Cardiac muscle cell (in vitro differentiated cells and primary cell): ENCODE results near the gene WDR76. TPM values are rescaled to one million over a fixed set of nuclear protein-coding genes. Genes with fewer than 3 reads are reported as not detected.
A peak's percentile ranks its signal among the peaks of the same experiment; 100 is the strongest.
"Not testable (repeated sequence)": the region's sequence is repeated elsewhere in the genome, so short reads cannot be mapped to it uniquely, and the experiment has no call there.

Experiments used
- DNase-seq, 2 donors: peaks; one replicate each; pipeline versions ENCODE4 v3.0.0 to v3.0.0-alpha.2; 2010 to 2017; ENCODE audit warnings: low read depth in 1 of 2, low spot score in 1 of 2
- H3K27ac ChIP-seq: fragments of 200-600 bp; sonication (generic); 2 replicates; pipeline ENCODE4 v1.5.1; 2016
- H3K27me3 ChIP-seq: fragments of 200-600 bp; sonication (generic); 2 replicates; pipeline ENCODE4 v1.6.0; 2016; ENCODE audit warnings: control low read depth
- H3K36me3 ChIP-seq: fragments of 200-600 bp; sonication (generic); 2 replicates; pipeline ENCODE4 v1.5.1; 2016; ENCODE audit warnings: control low read depth
- H3K4me1 ChIP-seq: fragments of 200-600 bp; sonication (generic); 2 replicates; pipeline ENCODE4 v1.8.1; 2017; ENCODE audit warnings: low read depth, mild to moderate bottlenecking, mixed run types
- H3K4me3 ChIP-seq: fragments of 200-600 bp; sonication (generic); 2 replicates; pipeline ENCODE4 v1.5.1; 2016; ENCODE audit warnings: mild to moderate bottlenecking
- H3K9me3 ChIP-seq: fragments of 200-600 bp; sonication (generic); 2 replicates; pipeline ENCODE4 v1.5.1; 2017; ENCODE audit warnings: low read depth, mild to moderate bottlenecking, control low read depth
- CTCF ChIP-seq: IDR thresholded peaks from 2 replicates; pipeline ENCODE4 v1.5.1; 2012; ENCODE audit warnings: low read depth, mild to moderate bottlenecking, low read length
- polyA plus RNA-seq: library from polyadenylated mRNA; unstranded; fragments of >200 nt; fragmentation: Nextera tagmentation; extraction: Ambion mirVana; gene quantifications from 2 replicates; pipeline ENCODE4 v1.2.1, GENCODE V29; 2016
- total RNA-seq: library from RNA; depleted of rRNA; stranded (reverse); fragments of >200 nt; gene quantifications from 2 replicates; pipeline ENCODE4 v1.2.3, GENCODE V29; 2016

Gene WDR76
- total and polyA plus RNA-seq, 2 experiments from 2014 or later = 4.0 to 8.2 TPM

DNA sequence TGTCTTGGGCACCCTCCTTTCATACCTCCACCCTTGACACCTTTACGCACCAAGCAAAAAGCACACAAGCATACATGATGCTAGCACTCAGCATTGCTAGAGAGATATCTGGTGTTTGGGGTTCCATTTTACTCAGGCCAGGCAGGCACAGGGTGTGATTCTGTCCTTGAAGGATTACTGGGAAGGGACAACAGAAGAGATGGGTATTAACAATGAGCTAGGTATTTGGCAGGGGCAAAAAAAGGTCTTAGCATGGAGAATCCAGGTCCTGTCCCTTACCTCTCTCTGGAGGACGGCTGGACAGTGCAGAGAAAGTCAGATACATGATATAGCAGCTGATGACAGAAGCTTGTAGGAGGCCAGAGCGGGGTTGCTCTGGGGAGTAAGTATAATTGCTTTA, 30.2 kb upstream of the WDR76 start:
- Histone ChIP-seq H3K4me3 (no peak overlapping the region), H3K9me3 (no peaks in the 10 kb centered on the region), H3K4me1 (peaks cover 27% of the 10 kb centered on the region), H3K27ac (peak overlapping the region; percentile 69), H3K27me3 (no peaks in the 10 kb centered on the region), H3K36me3 (peaks cover 11% of the 10 kb centered on the region)
- DNase-seq = no peak
- no peak for TF ChIP-seq CTCF

- no peak for DNase-seq
Measured at GRCh38 chr15:43799209-43799944, 27.4 kb upstream of the WDR76 start.

GRCh38 chr15:43799945-43800285, 26.9 kb upstream of the WDR76 start, which contains the start of gene SERINC4:
Gene SERINC4, minus strand, starts transcription at chr15:43800220. Its CDS starts 234 bp downstream, at chr15:43799986.
- TF ChIP-seq CTCF = no peak
- peak within 1 kb of the TSS; percentile 89 for H3K27ac ChIP-seq
- no peaks in the 10 kb centered on the region for H3K9me3 ChIP-seq
- no peaks in the 10 kb centered on the region for H3K27me3 ChIP-seq
- H3K4me1 ChIP-seq = peaks cover 9% of the 10 kb centered on the region
- peak within 1 kb of the TSS; percentile 73 for H3K4me3 ChIP-seq
- H3K36me3 ChIP-seq = peaks cover 23% of the 10 kb centered on the region
- DNase-seq = no peak

More at GRCh38 chr15:43799209-43799944, 27.4 kb upstream of the WDR76 start:
- H3K4me3 ChIP-seq = no peak overlapping the region
- peaks cover 21% of the 10 kb centered on the region for H3K36me3 ChIP-seq
- H3K27ac ChIP-seq = peak overlapping the region; percentile 89
- H3K9me3 ChIP-seq = no peaks in the 10 kb centered on the region
- H3K4me1 ChIP-seq = peaks cover 14% of the 10 kb centered on the region
- TF ChIP-seq CTCF = no peak
- H3K27me3 ChIP-seq = no peaks in the 10 kb centered on the region

GRCh38 chr15:43800286-43801141, 26.3 kb upstream of the WDR76 start, which contains the start of gene HYPK:
Gene HYPK, plus strand, starts transcription at chr15:43800599. Its CDS starts 24 bp downstream, at chr15:43800623.
- H3K4me3 ChIP-seq = peak within 1 kb of the TSS; percentile 73
- no peaks in the 10 kb centered on the region for H3K27me3 ChIP-seq
- H3K36me3 ChIP-seq = peaks cover 28% of the 10 kb centered on the region
- no peak for TF ChIP-seq CTCF
- peak; percentile 86 to 93 for DNase-seq
- H3K4me1 ChIP-seq = peaks cover 6% of the 10 kb centered on the region
- H3K27ac ChIP-seq = peak within 1 kb of the TSS; percentile 89
- H3K9me3 ChIP-seq = no peaks in the 10 kb centered on the region

- peaks cover 40% of the 10 kb centered on the region for H3K36me3 ChIP-seq
- H3K27ac ChIP-seq, H3K4me1 ChIP-seq, H3K4me3 ChIP-seq, DNase-seq, H3K27me3 ChIP-seq, H3K9me3 ChIP-seq: not testable (repeated sequence)
Measured at GRCh38 chr15:43802676-43803075, 24.1 kb upstream of the WDR76 start.

- Histone ChIP-seq H3K4me3 (no peak overlapping the region), H3K36me3 (peaks cover 75% of the 10 kb centered on the region), H3K27ac (no peak overlapping the region), H3K27me3 (no peaks in the 10 kb centered on the region), H3K9me3 (no peaks in the 10 kb centered on the region), H3K4me1 (no peaks in the 10 kb centered on the region)
- DNase-seq = no peak
- no peak for TF ChIP-seq CTCF
Measured at GRCh38 chr15:43808435-43808950, 18.3 kb upstream of the WDR76 start.
